GM19463 (cell line): ENCODE results near the gene SPNS1.
"Not testable (repeated sequence)": the region's sequence is repeated elsewhere in the genome, so short reads cannot be mapped to it uniquely, and the experiment has no call there.

Source experiments
- ATAC-seq: cut with Tn5 transposase; IDR thresholded peaks from one replicate; pipeline ENCODE4 v1.9.1; 2021; ENCODE audit warnings: mild to moderate bottlenecking, moderate library complexity; ENCODE audit not compliant: unreplicated experiment

SPNS1 gene

DNA sequence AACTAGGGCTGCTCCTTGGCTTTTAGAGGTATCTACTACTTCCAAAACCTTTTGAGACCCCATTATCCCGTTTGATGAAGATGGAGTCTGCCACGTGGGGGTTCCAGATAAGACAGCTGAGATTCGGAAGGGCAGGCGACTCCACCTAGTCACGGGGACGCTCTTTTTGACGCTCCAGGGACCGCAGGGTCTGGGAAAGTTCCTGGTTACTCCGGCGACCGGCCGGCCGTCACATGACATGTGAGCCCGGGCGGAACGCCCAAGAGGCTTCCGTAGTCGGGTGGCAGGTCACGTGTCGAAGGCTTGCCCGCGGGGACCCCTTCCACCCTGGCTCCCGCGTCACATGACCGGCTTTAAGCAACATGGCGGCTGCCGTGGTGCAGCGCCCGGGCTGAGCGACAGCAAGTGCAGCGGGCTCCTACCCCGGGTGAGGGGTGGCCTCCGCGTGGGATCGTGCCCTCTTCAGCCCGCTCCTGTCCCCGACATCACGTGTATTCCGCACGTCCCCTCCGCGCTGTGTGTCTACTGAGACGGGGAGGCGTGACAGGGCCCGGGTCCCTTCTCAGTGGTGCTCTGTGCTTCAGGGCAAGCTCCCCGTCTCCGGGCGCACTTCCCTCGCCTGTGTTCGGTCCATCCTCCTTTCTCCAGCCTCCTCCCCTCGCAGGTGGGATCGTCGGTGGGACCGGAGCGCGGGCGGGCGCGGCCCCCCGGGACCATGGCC is at the start of gene SPNS1:
SPNS1 (plus strand) TSS at position 342 of the 721 bp plus-strand sequence; CDS start at position 716, 374 bp downstream.
- ATAC-seq = peak; percentile 94

- ATAC-seq = peak; percentile 27
These were observed 49.0 kb upstream of the SPNS1 start for GRCh38 chr16:28925386-28926228.

DNA sequence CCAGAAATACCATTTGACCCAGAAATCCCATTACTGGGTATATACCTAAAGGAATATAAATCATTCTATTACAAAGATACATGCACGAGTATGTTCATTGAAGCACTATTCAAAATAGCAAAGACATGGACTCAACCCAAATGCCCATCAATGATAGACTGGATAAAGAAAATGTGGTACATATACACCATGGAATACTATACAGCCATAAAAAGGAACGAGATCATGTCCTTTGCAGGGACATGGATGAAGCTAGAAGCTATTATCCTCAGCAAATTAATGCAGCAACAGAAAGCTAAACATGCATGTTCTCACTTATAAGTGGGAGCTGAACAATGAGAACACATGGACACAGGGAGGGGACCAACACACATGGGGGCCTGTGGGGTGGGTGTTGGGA is 48.3 kb upstream of the SPNS1 start:
- not testable (repeated sequence) for ATAC-seq

GRCh38 chr16:28927815-28928214 is 46.8 kb upstream of the SPNS1 start:
- no peak for ATAC-seq

- no peak for ATAC-seq
These were observed 44.4 kb upstream of the SPNS1 start for GRCh38 chr16:28930203-28930602.

GRCh38 chr16:28930652-28931051 is 43.9 kb upstream of the SPNS1 start:
- ATAC-seq = no peak

- ATAC-seq = peak; percentile 37
These were observed 42.8 kb upstream of the SPNS1 start, which contains the start of gene CD19 for GRCh38 chr16:28931801-28932225. Gene CD19 (plus strand): TSS chr16:28931971. CDS start chr16:28932001, 30 bp downstream.

GRCh38 chr16:28932339-28933141 is 42.0 kb upstream of the SPNS1 start:
- ATAC-seq = no peak

- no peak for ATAC-seq
These were observed 41.4 kb upstream of the SPNS1 start for GRCh38 chr16:28933171-28933570.

DNA sequence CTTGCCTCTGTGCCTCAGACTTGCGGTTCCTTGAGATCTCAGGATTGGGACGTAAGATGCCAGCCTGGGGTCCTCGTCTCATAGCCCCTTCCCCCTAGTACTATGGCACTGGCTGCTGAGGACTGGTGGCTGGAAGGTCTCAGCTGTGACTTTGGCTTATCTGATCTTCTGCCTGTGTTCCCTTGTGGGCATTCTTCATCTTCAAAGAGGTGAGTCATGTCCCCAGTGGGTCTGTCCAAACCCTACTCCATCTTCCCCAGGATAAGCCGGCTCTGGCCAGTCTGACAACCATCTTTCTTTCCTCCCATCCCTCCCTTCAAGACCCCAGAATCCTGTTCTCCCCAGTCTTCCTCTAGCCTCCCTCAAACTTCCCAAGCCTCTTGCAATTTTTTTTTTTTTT is 39.2 kb upstream of the SPNS1 start:
- ATAC-seq = no peak

- ATAC-seq = peak; percentile 57
These were observed 38.4 kb upstream of the SPNS1 start for GRCh38 chr16:28935924-28936783.

DNA sequence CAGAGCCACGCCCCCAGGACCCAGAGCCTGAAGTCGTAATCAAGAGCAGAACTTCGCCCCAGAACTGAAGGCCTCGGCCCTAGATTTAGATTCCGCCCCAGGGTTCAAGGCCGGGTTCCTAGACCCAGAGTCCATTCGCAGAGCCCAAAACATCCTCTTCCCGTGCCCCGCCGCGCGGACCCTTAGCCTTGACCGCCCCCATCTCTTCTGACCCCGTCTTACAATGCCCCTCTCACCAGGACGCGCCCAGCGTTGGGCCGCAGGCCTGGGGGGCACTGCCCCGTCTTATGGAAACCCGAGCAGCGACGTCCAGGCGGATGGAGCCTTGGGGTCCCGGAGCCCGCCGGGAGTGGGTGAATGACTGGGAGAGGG is 37.8 kb upstream of the SPNS1 start:
- ATAC-seq = no peak

GRCh38 chr16:28937222-28937876 is 37.2 kb upstream of the SPNS1 start:
- ATAC-seq = no peak

DNA sequence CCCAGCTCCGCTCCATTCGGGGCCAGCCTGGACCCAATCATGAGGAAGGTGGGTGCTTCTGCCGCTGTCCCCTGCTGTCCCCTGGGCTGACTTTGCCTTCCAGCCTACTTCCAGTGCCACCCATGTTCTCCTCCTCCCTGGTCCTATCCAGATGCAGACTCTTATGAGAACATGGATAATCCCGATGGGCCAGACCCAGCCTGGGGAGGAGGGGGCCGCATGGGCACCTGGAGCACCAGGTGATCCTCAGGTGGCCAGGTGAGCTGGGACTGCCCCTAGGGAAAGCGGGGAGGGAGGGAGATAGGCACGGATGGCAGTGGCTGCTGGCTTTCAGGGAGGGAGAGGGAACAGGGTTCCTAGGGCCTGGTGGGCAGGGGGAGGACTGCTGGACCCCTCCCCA is 35.9 kb upstream of the SPNS1 start:
- ATAC-seq = no peak

DNA sequence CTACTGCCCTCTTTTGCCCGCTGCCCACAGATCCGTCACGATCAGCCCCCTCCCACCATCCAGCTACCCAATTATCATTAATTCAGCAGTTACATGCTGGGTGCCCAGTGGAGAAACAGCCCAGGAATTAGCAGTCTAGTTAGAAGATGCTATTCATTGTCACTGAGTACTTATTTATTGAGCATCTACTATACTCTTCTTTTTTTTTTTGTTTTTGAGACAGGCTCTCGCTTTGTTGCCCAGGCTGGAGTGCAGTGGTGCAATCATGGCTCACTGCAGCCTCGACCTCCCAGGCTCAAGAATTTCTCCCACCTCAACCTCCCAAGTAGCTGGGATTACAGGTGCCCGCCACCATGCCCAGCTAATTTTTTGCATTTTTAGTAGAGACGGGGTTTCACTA is 34.8 kb upstream of the SPNS1 start:
- not testable (repeated sequence) for ATAC-seq

DNA sequence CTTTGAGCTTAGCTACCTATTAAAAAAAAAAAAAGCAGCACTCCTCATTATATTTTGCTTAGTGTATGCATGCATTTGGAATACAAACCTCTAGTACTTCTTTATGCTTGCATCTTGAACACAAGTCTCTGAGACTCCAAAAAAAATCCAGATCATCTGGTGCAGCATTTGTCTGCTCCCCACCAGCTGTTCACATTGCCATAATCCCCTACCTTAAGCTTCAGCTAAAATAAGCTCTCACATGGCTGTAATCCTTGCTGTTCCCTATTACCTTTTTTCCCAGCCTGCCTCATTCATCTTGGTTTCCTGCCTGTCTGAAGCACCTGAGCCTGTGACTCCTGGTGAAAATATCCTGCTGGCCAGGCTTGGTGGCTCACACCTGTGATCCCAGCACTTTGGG is 31.3 kb upstream of the SPNS1 start:
- no peak for ATAC-seq

GRCh38 chr16:28946681-28947080 is 27.9 kb upstream of the SPNS1 start:
- no peak for ATAC-seq

- peak; percentile 93 for ATAC-seq
These were observed 23.7 kb upstream of the SPNS1 start, which contains the start of gene NFATC2IP for GRCh38 chr16:28950648-28951409. Gene NFATC2IP (plus strand): TSS chr16:28950937. CDS start chr16:28951012, 75 bp downstream.

GRCh38 chr16:28951410-28951943 is 23.1 kb upstream of the SPNS1 start:
- no peak for ATAC-seq
